MCF 10A (cell line): ENCODE measurements around the gene CDK14. TPM values are rescaled to one million over a fixed set of nuclear protein-coding genes. Genes with fewer than 3 reads are reported as not detected.

Source experiments
- BruUV-seq: library from RNA; stranded (reverse); fragments of 400-500 nt; replicated peaks from 2 replicates; lab custom pipeline; 2021; lab: Mats Ljungman, UMichigan
- CTCF ChIA-PET: fragments of 300-600 bp; sonication (Branson Sonifier 250); formaldehyde crosslinking; extraction: SDS; loops from one replicate; lab custom pipeline; 2021; ENCODE audit warnings: antibody characterized with exemption, inconsistent platforms; lab: Yijun Ruan, JAX
- POLR2A ChIA-PET: fragments of 300-600, 350-650 bp; sonication (Branson Sonifier 250); formaldehyde crosslinking; extraction: SDS; loops from one replicate; lab custom pipeline; 2020; ENCODE audit warnings: antibody characterized with exemption, inconsistent platforms; lab: Yijun Ruan, JAX
- DNase-seq: peaks from one replicate; pipeline ENCODE4 v3.0.0-alpha.2; 2018; ENCODE audit not compliant: unreplicated experiment
- H3K27ac Mint-ChIP-seq: one replicate; pipeline ENCODE4 v1.8.0; 2022; ENCODE audit warnings: mild to moderate bottlenecking, low read depth, mixed read lengths; ENCODE audit not compliant: unreplicated experiment
- H3K27me3 Mint-ChIP-seq: one replicate; pipeline ENCODE4 v1.8.0; 2022; ENCODE audit warnings: mixed read lengths; ENCODE audit not compliant: insufficient read depth, unreplicated experiment
- H3K36me3 Mint-ChIP-seq: one replicate; pipeline ENCODE4 v1.8.0; 2022; ENCODE audit warnings: mild to moderate bottlenecking, moderate library complexity, mixed read lengths; ENCODE audit not compliant: insufficient read depth, unreplicated experiment
- H3K4me1 Mint-ChIP-seq: one replicate; pipeline ENCODE4 v1.8.0; 2022; ENCODE audit warnings: mixed read lengths; ENCODE audit not compliant: insufficient read depth, unreplicated experiment
- H3K4me3 Mint-ChIP-seq: one replicate; pipeline ENCODE4 v1.8.0; 2022; ENCODE audit warnings: mild to moderate bottlenecking, moderate library complexity, mixed read lengths; ENCODE audit not compliant: unreplicated experiment
- H3K9me3 Mint-ChIP-seq: one replicate; pipeline ENCODE4 v1.8.0; 2022; ENCODE audit warnings: mixed read lengths; ENCODE audit not compliant: unreplicated experiment
- intact Hi-C: fragments of 100-400 bp; cut with micrococcal nuclease; formaldehyde crosslinking; loops from 2 replicates; pipeline ENCODE4 v1.14.1; 2022
- total RNA-seq: library from RNA; stranded (reverse); gene quantifications from 2 replicates; pipeline ENCODE4 v1.2.3, GENCODE V29; 2022
- TF ChIP-seq, protein P1 (sequence below): fragments of 200-600 bp; IDR thresholded peaks from one replicate; pipeline ENCODE4 v1.8.0; 2022; ENCODE audit warnings: antibody characterized with exemption, mild to moderate bottlenecking; ENCODE audit not compliant: unreplicated experiment

CDK14 gene
- total RNA-seq, 1 experiment from 2014 or later, result 32.0 TPM

GRCh38 chr7:90721869-90722431 lies 125.8 kb downstream of the CDK14 start:
- Mint-ChIP-seq H3K4me3 (no peak overlapping the region), H3K36me3 (no peaks in the 10 kb centered on the region), H3K27me3 (no peaks in the 10 kb centered on the region), H3K27ac (no peak overlapping the region), H3K9me3 (no peaks in the 10 kb centered on the region), H3K4me1 (peaks cover 29% of the 10 kb centered on the region)
- intact Hi-C loops, result no loop called here
- TF ChIP-seq, protein P1, sequence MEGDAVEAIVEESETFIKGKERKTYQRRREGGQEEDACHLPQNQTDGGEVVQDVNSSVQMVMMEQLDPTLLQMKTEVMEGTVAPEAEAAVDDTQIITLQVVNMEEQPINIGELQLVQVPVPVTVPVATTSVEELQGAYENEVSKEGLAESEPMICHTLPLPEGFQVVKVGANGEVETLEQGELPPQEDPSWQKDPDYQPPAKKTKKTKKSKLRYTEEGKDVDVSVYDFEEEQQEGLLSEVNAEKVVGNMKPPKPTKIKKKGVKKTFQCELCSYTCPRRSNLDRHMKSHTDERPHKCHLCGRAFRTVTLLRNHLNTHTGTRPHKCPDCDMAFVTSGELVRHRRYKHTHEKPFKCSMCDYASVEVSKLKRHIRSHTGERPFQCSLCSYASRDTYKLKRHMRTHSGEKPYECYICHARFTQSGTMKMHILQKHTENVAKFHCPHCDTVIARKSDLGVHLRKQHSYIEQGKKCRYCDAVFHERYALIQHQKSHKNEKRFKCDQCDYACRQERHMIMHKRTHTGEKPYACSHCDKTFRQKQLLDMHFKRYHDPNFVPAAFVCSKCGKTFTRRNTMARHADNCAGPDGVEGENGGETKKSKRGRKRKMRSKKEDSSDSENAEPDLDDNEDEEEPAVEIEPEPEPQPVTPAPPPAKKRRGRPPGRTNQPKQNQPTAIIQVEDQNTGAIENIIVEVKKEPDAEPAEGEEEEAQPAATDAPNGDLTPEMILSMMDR, result no peak
- ChIA-PET POLR2A (interaction anchor here (0.7 to 1.0 kb wide), 4 partner anchors 8 to 602 kb away, joined by 3 to 4 read pairs (median 3); no protein-coding TSS in a partner anchor), CTCF (interaction anchor here (0.6 kb wide), 2 partner anchors 13 to 16 kb away, joined by 3 to 4 read pairs; no protein-coding TSS in a partner anchor)
- BruUV-seq, result no TSS peak
- DNase-seq, result no peak

DNA sequence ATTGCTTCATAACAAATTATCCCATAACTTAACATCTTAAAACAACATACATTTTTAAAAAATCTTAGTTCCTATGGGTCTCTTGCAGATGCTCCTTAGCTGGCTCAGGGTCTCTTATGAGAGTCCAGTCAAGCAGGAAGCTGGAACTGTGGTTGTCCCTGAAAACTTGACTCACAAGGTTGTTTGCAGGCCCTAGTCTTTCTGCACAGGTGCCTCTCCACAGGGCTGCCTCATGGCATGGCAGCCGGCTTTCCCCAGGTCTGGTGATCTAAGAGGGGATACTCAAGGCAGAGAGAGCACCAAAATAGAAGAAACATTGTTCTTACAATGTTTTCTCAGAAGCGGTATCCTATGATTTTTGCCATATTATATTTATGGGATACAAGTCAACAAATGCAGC lies 127.1 kb downstream of the CDK14 start:
- H3K9me3 Mint-ChIP-seq, result no peaks in the 10 kb centered on the region
- no peak overlapping the region for H3K27ac Mint-ChIP-seq
- no peak overlapping the region for H3K4me3 Mint-ChIP-seq
- peaks cover 35% of the 10 kb centered on the region for H3K4me1 Mint-ChIP-seq
- POLR2A ChIA-PET, result no interaction called here
- CTCF ChIA-PET, result no interaction called here
- H3K27me3 Mint-ChIP-seq, result no peaks in the 10 kb centered on the region
- no peaks in the 10 kb centered on the region for H3K36me3 Mint-ChIP-seq
- no peak for DNase-seq
- intact Hi-C loops, result no loop called here
- no TSS peak for BruUV-seq
- TF ChIP-seq, protein P1, result no peak

GRCh38 chr7:90723866-90724265 lies 127.7 kb downstream of the CDK14 start:
- DNase-seq, result no peak
- Mint-ChIP-seq H3K4me1 (peaks cover 35% of the 10 kb centered on the region), H3K36me3 (no peaks in the 10 kb centered on the region), H3K27ac (no peak overlapping the region), H3K9me3 (no peaks in the 10 kb centered on the region), H3K4me3 (no peak overlapping the region), H3K27me3 (no peaks in the 10 kb centered on the region)
- TF ChIP-seq, protein P1, result no peak
- intact Hi-C loops, result no loop called here
- ChIA-PET POLR2A (no interaction called here), CTCF (interaction anchor here (1.0 kb wide), 1 partner anchor 14 kb away, joined by 3 read pairs; no protein-coding TSS in a partner anchor)
- BruUV-seq, result no TSS peak

- POLR2A ChIA-PET, result interaction anchor here (0.5 to 0.6 kb wide), 2 partner anchors 9 to 255 kb away, joined by 3 read pairs; no protein-coding TSS in a partner anchor
- H3K27me3 Mint-ChIP-seq, result no peaks in the 10 kb centered on the region
- intact Hi-C loops, result no loop called here
- no peak overlapping the region for H3K4me3 Mint-ChIP-seq
- DNase-seq, result no peak
- H3K9me3 Mint-ChIP-seq, result no peaks in the 10 kb centered on the region
- H3K36me3 Mint-ChIP-seq, result peaks cover 7% of the 10 kb centered on the region
- no TSS peak for BruUV-seq
- H3K4me1 Mint-ChIP-seq, result peaks cover 31% of the 10 kb centered on the region
- H3K27ac Mint-ChIP-seq, result peak overlapping the region; percentile 39
- TF ChIP-seq, protein P1, result no peak
- CTCF ChIA-PET, result interaction anchor here (0.8 to 0.9 kb wide), 2 partner anchors 9 to 23 kb away, joined by 3 to 4 read pairs; no protein-coding TSS in a partner anchor
Observed at GRCh38 chr7:90726120-90726519, 130.0 kb downstream of the CDK14 start.
